NOMO-1 treated with dmso at 0.1 percent for 144 hours (cell line): Measurements from ENCODE around the gene ADAMTS2.

Experiments used
- DNase-seq: peaks from one replicate; lab custom pipeline; 2025; ENCODE audit not compliant: unreplicated experiment; lab: John Stamatoyannopoulos, UW

The ADAMTS2 gene

DNA sequence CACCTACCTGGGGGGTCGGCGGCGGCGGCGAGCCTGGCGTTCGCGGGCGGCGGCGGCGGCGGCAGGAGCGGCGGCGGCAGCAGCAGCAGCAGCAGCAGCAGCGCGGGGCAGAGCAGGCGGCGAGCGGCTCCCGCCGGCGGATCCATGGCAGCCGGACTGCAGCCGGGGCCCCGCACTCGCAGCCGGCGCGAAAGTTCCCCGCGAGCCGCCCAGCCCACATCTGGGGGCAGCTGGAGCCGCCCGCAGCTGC is 153 bp downstream of the ADAMTS2 start:
- no peak for DNase-seq

DNA sequence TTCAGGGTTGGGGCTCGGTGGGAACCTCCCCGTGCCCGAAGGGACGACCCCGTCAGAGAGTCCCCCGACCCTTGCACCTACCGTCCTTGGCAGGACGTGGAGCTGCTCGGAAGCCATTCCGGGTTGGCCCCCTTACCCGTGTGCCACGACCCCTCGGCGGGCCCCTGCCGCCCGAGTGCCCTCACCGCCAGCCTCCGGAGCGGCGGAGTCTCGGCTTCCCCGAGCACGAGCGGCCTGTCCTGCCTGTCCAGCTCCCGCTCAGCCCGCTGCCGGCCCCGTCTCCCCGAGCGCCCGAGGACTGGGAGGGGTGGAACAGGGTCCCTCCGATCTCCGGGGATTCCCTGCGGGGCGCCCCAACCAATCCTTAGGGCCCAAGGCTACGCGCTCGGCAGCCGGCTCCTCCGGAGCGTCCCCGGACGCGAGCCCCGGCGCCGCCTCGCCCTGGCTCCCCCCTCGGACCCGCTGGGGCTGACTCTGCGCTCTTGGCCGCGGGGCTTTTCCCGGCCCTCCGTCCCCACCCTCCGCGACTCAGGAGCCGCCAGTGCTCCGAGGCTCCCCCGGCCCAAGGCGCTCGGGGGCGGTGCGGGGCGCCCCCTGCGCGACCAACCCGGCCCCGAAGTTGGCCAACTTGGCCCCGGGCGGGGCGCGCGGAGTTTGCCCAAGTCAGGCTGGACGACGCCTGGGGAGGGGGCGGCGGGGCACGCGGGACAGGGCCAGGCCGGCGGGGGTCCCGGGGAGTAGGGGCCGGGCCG is 654 bp downstream of the ADAMTS2 start:
- DNase-seq, result no peak

GRCh38 chr5:179343719-179344430 is 1.4 kb downstream of the ADAMTS2 start:
- DNase-seq, result no peak

DNA sequence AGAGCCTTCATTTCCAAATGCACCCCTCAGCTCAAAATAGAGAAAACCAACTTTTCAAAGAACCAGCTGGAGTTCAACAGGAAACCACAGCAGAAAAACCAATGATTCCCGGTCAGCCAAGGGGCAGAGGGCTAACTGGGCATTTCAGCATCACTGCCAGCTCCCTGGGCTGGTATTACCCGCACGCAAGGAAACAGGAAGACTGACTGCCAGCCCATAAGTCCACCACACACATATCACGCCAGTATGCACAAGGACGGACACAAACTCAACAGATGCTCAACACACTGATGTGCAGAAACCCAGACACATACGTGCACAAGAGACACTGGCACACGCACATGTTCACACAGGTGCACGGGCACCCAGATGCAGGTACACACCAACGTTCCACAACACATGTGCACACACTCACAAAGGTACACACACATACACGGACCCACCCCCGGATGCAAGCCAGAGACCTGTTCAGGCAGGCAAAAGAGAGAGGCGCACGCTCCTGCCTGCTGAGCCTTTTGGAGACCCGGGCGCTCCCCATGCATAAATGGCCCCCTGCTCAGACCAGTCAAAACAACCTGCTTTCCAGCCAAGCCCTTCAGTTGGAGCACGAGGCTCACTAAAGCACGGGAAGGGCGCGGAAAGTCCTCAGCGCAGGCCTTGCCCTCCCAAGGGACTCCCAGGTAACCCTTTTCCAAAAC is 2.1 kb downstream of the ADAMTS2 start:
- no peak for DNase-seq

DNA sequence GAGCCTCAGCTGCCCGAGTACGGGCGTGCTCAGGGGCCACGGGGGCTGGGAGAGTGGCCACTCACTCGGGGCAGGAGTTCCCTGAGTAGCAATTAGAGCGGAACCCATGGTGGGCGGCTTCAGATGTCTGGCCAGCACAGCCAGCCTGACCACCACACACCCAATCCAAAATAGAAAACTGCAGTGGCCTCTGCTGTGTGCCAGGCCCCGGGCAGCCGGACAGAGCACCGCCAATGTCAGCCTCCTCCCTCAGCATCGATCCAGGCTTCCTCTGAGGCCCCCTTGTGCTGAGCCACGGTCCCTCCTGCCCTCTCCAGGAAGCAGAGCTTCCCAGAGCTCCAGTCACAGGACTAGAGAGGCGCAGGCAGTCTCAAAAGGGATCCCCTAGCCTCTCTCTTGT is 2.7 kb downstream of the ADAMTS2 start:
- DNase-seq, result no peak

DNA sequence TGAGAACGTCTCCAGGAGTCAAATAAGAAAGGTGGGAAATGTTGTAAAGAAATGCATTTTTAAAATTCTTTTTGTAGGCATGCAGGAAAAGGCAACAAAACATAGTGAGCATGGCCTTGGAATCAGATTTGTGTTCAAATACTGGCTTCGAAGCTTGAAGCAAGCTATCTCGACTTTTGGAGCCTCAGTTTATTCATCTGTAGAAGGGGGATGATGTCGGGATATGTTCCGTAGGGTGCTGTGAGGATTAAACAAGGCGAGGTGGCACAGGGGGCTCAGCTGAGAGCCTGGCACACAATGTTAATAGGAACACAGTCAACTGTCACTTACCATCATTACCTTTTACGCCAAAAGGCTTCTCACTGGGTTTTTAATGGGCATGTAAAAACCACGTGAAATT is 4.8 kb downstream of the ADAMTS2 start:
- DNase-seq, result no peak

DNA sequence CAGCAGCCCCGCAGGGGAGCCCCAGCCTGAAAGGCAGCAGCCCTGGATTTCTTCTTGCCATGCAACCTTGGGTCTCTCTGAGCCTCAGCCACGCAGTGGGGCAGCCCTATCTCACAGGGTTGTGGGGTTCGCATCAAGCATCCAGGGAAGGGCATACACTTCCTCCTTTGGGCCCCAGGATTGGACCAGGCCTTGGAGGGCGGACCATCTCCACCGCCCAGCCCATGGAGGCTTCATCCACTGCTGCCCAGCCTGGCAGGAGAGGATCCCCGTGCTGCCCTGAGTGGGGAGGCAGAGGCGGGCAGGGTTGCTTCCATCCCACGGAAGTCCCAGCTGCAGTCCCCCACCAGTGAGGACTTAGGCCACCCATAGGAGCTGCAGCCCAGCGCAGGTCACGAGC is 5.3 kb downstream of the ADAMTS2 start:
- DNase-seq, result no peak

GRCh38 chr5:179339081-179339480 is 6.2 kb downstream of the ADAMTS2 start:
- no peak for DNase-seq

DNA sequence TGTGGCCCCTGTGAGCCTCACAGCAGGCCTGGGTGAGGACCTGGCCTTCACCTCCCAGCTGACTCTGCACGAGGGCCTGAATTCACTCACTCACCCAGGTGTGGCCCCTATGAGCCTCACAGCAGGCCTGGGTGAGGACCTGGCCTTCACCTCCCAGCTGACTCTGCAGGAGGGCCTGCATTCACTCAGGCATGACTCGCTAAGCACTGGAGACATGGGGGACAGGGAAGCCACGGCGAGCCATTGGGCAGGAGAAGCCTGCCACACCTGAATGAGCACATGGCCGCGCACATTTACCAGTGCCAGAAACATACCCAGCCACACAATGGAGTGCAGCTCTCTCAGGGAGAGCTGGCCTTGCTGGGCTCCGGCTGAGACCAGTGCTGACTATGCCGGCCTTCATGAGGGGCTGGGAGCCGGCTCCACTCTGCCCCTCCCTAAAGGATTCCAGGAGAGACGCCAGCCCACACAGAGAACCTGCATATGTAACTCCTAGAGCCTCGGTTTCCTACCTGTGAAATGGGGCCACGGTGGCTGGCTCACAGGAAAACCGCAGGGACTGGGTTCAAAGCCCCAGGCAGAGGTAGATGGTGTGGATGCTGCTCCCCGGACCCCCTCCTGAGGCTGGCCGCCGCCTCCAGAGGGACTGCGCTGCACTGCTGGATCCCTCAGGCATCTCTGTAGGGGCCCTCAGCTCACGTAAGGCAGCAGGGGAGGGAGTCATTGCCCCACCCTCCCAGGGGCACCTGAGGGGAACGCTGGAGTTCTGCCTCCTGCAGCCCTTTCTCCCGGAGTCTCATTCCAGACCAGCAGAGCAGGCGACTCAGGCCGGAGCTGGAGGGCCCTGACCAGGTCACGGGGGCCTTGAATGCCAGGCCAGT is 7.2 kb downstream of the ADAMTS2 start:
- DNase-seq, result no peak

DNA sequence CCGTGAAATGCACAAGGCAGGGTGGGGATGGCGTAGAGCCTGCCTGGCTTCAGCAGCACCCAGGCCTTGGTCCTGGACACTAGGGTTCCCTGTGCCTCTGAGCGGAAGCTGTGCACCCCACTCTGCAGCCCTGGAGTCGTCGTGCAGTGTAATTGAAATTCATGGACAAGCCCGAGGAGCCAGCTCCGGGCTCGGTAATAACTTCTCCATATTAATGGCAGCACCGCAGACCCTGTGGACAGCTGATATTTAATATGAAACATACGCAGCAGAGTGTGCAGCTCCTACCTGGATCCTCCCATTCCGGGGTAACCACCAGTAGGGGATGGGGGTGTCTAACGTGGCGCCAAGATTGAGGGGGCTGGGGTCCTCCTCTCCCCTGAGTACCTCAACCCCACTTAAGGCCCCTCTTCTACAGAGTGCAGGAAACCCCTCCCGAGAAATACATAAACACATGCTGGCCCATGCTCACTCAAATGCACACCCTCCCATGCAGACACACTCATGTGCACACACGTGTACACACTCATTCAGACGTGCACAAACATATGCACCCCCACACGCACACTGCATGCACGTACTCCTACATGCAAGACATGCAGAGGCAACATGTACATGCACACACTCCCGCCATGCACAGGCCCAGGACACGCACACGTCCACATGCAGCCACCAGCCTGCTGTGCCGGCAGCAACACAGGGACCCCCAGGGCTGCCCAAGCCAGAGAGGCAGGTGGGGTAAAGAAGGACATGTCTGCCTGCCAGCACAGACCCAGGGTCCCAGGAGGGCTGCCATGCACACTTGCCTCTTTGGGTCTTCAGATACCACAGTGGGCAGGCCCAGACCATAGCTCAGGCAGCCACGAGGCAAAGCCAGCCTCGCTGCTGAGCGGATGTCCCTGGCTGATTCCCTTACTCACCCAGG is 8.1 kb downstream of the ADAMTS2 start:
- no peak for DNase-seq

- no peak for DNase-seq
Measured at GRCh38 chr5:179336126-179336870, 9.0 kb downstream of the ADAMTS2 start.

DNA sequence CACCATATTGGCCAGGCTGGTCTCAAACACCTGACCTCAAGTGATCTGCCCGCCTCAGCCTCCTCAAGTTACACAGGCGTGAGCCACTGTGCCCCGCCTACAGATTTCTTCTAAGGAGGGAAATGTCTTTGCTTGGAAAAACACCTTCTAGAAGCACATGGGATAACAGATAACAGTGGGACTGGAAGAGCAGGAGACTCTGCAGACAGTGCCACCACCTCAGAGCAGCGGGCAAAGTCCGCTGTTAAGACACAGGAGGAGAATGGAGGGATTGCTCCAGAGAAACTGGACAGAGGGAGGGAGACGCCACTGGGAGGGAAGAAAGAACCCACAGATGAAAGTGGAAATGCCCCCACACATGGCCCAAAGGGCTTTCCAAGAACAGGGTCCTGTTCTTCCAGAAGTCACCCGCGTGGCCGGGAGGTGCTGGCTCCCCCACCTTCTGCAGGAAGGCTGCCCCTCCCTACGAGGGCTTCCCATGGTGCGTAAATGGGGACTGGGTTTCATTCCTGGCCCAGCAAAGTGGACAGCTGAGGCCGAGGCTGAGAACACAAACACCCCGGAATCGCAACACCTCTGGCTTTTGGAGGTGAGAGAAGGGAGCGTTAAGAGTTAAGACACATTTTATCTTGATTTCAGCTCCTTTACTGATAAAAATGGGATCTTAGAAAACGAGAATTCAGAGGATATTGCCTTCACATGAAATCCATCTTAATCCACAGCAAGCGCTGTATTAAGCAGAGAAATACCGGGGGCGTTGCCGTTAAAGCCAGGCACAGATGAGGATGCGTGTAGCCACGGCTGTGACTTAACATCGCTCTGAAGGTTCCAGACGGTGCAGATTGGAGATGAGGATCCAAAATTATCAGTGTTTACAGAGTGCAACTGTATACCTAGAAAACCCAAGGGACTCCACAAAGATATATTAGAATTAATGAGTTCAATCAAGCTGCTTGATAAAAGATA is 11.2 kb downstream of the ADAMTS2 start:
- no peak for DNase-seq

DNA sequence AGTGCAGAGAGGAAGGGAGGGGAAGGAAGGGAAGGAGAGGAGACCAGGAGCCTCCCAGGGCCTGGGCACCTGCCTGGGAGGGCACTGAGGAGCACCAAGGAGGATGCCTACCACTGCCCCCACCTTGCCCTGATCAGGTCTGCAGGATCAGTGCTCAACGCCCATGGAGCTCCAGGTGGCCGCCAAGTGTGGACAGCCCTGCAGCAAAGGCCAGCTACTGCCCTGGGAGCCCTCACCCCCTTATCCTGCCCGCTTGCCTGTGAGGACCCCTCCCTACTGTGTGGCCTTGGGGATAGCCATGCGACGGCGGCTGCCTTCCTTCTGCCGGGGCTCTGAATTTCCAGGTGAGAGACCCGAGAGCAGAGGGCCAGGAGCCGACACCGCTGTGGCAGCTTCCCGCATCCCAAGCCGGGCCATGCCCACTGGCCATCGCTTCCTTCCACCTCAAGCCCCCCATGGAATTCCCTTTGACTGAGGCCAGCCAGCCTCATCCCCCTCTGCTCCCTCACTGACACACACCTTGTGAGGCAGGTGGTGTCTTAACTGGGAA is 12.4 kb downstream of the ADAMTS2 start:
- DNase-seq, result no peak

DNA sequence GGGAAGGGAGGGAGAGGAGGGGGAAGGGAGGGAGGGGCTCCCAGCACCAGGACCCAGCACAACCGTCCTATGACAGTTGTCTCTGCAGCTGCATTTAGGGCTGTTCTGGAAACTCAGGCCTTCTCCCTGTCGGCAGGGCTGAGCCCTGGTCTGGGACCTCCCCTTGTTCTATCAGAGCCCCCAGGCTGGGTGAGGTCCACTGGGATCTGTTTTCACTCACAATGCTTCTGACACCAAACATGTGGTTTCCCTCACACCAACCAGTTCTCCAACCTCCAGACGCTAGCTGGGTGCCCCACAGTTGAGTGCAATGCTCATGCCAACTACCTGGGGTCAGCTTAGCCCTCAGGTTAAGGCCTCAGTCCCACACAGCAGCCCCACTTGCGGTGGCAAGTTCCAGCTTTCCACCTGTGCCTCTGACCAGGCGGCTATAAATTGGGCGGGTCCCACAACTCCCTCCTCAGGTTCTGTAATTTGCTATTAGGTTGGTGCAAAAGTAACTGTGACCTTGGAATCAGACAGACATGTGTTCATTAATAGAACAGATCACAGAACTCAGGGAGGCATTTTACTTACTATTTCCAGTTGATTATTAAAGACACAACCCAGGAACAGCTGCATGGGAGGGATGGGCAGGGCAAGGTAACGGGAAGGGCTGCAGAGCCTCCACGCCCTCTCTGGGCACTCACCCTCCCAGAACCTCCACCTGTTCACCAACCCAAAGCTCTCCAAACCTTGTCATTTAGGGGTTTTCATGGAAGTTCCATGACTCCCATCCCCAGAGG is 13.5 kb downstream of the ADAMTS2 start:
- DNase-seq, result no peak

GRCh38 chr5:179330186-179330900 is 14.9 kb downstream of the ADAMTS2 start:
- no peak for DNase-seq

DNA sequence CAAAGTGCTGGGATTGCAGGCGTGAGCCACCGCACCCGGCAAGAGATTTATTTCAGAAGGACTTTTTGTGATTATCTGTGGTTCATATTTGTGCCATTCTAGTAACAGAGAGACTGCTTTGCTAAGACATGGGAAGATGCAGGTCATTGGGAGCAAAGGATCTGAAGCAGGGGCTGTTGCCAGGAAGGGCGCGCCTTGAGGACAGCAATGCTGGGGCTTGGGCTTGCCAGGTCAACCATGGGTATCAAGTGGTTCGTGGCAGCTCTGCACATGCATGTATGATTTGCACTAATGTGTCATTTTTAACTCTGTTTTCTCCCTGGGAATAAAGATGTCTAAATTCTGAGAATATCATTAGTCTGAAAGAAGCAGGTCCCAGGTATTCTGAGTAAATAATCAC is 17.0 kb downstream of the ADAMTS2 start:
- DNase-seq, result no peak
